HepG2 (cell line): ENCODE data around the gene LRRC4. TPM values are rescaled to one million over a fixed set of nuclear protein-coding genes. Genes with fewer than 3 reads are reported as not detected.

Experiments
- ATAC-seq: fragments of 200-7000 bp; cut with Tn5 transposase; 3 replicates; pipeline ENCODE4 v1.9.1; 2020; ENCODE audit warnings: mild to moderate bottlenecking, moderate library complexity
- BruUV-seq: library from RNA; stranded (reverse); fragments of 400-500 nt; replicated peaks from 2 replicates; lab custom pipeline; 2021; lab: Mats Ljungman, UMichigan
- CTCF ChIA-PET: fragments of 300-600 bp; formaldehyde crosslinking; extraction: SDS; loops from one replicate; lab custom pipeline; 2021; ENCODE audit warnings: low total read pairs, inconsistent platforms, low intra/inter-chr PET ratio; lab: Yijun Ruan, JAX
- POLR2A ChIA-PET: fragments of 350-600 bp; sonication (Branson Sonifier 250); formaldehyde crosslinking; loops from one replicate; lab custom pipeline; 2020; ENCODE audit warnings: antibody characterized with exemption, inconsistent platforms; lab: Yijun Ruan, JAX
- DNase-seq: peaks from one replicate; pipeline ENCODE4 v3.0.0-alpha.2; 2015; ENCODE audit warnings: low spot score
- FAIRE-seq: peaks from 3 replicates; lab custom pipeline; 2011; peaks lifted over from hg19 to GRCh38; lab: Jason Lieb, UNC
- H2AFZ ChIP-seq: one replicate; pipeline ENCODE4 v1.6.1; 2011; ENCODE audit warnings: low read length, inconsistent platforms
- H3K27ac ChIP-seq: fragments of 300-600 bp; 3 replicates; pipeline ENCODE4 v1.8.0; 2011; ENCODE audit warnings: mixed run types, mild to moderate bottlenecking, mixed read lengths, low read length, inconsistent platforms; ENCODE audit not compliant: insufficient read depth; ENCODE audit errors: extremely low read length
- H3K27me3 ChIP-seq, 2 experiments: fragments of 200-600 bp in 1 of 2; 2 replicates in 1 of 2; 3 replicates in 1 of 2; pipeline versions ENCODE4 v1.6.0 to v1.8.0; 2011; ENCODE audit warnings: low read length in 2 of 2, mild to moderate bottlenecking in 2 of 2, moderate library complexity in 2 of 2, inconsistent platforms in 1 of 2; ENCODE audit not compliant: insufficient read depth in 2 of 2, control insufficient read depth in 1 of 2
- H3K36me3 ChIP-seq, 2 experiments: fragments of 200-600 bp in 1 of 2; replicated peaks in 1 of 2; 2 replicates in 1 of 2; 3 replicates in 1 of 2; pipeline versions ENCODE4 v1.5.1 to v1.8.0; 2011; ENCODE audit warnings: low read length in 2 of 2, inconsistent platforms in 1 of 2; ENCODE audit not compliant: insufficient read depth in 2 of 2, control insufficient read depth in 1 of 2
- H3K4me1 ChIP-seq: 2 replicates; pipeline ENCODE4 v1.5.1; 2012; ENCODE audit warnings: low read length, inconsistent platforms; ENCODE audit not compliant: insufficient read depth
- H3K4me2 ChIP-seq: 2 replicates; pipeline ENCODE4 v1.6.0; 2011; ENCODE audit warnings: low read depth, low read length, inconsistent platforms
- H3K4me3 ChIP-seq, 3 experiments: fragments of 200-600 bp in 1 of 3; sonication (generic), shearing (Covaris generic) in 1 of 3; replicated peaks in 1 of 3; 2 replicates each; pipeline ENCODE4 v1.5.1; 2011 to 2016; ENCODE audit warnings: low read length in 3 of 3, inconsistent platforms in 2 of 3, low read depth in 2 of 3, mild to moderate bottlenecking in 2 of 3, control low read depth in 1 of 3, mixed read lengths in 1 of 3; ENCODE audit not compliant: insufficient read depth in 1 of 3
- H3K79me2 ChIP-seq: one replicate; pipeline ENCODE4 v1.6.1; 2011; ENCODE audit warnings: low read length, inconsistent platforms; ENCODE audit not compliant: insufficient read depth
- H3K9ac ChIP-seq: 2 replicates; pipeline ENCODE4 v1.6.0; 2011; ENCODE audit warnings: mild to moderate bottlenecking, low read depth, low read length, inconsistent platforms; ENCODE audit not compliant: insufficient read depth
- H3K9me3 ChIP-seq: 2 replicates; pipeline ENCODE4 v1.5.1; 2012; ENCODE audit warnings: mild to moderate bottlenecking, low read length
- H4K20me1 ChIP-seq: 2 replicates; pipeline ENCODE4 v1.6.0; 2011; ENCODE audit warnings: inconsistent platforms, mild to moderate bottlenecking, low read length, moderate library complexity; ENCODE audit not compliant: insufficient read depth
- FOSL2 ChIP-seq: sonication (generic); formaldehyde crosslinking; IDR thresholded peaks from 2 replicates; pipeline ENCODE4 v1.4.0; 2020; ENCODE audit warnings: missing genetic modification reagents
- NKX3-1 ChIP-seq: sonication (generic); formaldehyde crosslinking; IDR thresholded peaks from 2 replicates; pipeline ENCODE4 v1.5.0; 2020; ENCODE audit warnings: missing genetic modification reagents
- SALL2 ChIP-seq: sonication (generic); formaldehyde crosslinking; IDR thresholded peaks from 2 replicates; pipeline ENCODE4 v1.8.1; 2023; ENCODE audit warnings: mild to moderate bottlenecking, missing genetic modification reagents, inconsistent platforms
- SYNCRIP ChIP-seq: fragments of 200-400 bp; formaldehyde crosslinking; IDR thresholded peaks from 2 replicates; pipeline ENCODE4 v1.6.1; 2018; ENCODE audit warnings: mild to moderate bottlenecking, low read depth, low read length; ENCODE audit not compliant: insufficient read depth
- ZFP62 ChIP-seq: sonication (generic); formaldehyde crosslinking; IDR thresholded peaks from 2 replicates; pipeline ENCODE4 v1.4.0; 2020; ENCODE audit warnings: missing genetic modification reagents
- ZNF24 ChIP-seq: fragments of 450-650 bp; IDR thresholded peaks from 2 replicates; pipeline ENCODE4 v1.6.1; 2017; ENCODE audit warnings: antibody characterized with exemption, mild to moderate bottlenecking
- ZNF775 ChIP-seq: sonication (generic); formaldehyde crosslinking; IDR thresholded peaks from 2 replicates; pipeline ENCODE4 v1.4.0; 2020; ENCODE audit warnings: missing genetic modification reagents, mild to moderate bottlenecking, moderate library complexity, borderline replicate concordance
- ZNF879 ChIP-seq: sonication (generic); formaldehyde crosslinking; IDR thresholded peaks from 2 replicates; pipeline ENCODE4 v1.8.1; 2023; ENCODE audit warnings: missing genetic modification reagents
- WGBS: methylation state at CpG from one replicate; pipeline ENCODE4 v1.1.6; 2017; ENCODE audit warnings: low lambda C conversion rate; 5-methylcytosine and 5-hydroxymethylcytosine counted together
- in situ Hi-C: cut with HindIII; loops from 2 replicates; pipeline ENCODE4 v1.10.0; 2017; ENCODE audit warnings: low pct_unique_long_range_greater_than_20kb; ENCODE audit not compliant: extremely low pct_ligation_motif_present
- intact Hi-C: fragments of 100-400 bp; cut with micrococcal nuclease; formaldehyde crosslinking; loops from one replicate; pipeline ENCODE4 v1.10.0; 2022; ENCODE audit not compliant: unreplicated experiment
- polyA plus RNA-seq, 8 experiments: library from polyadenylated mRNA; depleted of rRNA in 3 of 8; stranded (reverse) in 7 of 8; unstranded in 1 of 8; fragments of >200 nt; fragmentation: Illumina TruSeq in 4 of 8; extraction: Trizol in 4 of 8; gene quantifications; 2 replicates each; pipeline versions ENCODE4 v1.2.1 to v1.2.3, GENCODE V29; 2011 to 2016; ENCODE audit warnings: low read depth in 4 of 8, missing spikeins in 1 of 8, mixed read lengths in 1 of 8; ENCODE audit not compliant: insufficient read depth in 1 of 8
- total RNA-seq, 5 experiments: library from RNA; depleted of rRNA; stranded (reverse); fragments of >200 nt; fragmentation: Illumina TruSeq; extraction: Trizol; gene quantifications; 2 replicates each; pipeline ENCODE4 v1.2.3, GENCODE V29; 2016; ENCODE audit warnings: low read depth in 1 of 5
- TF ChIP-seq, protein P1 (sequence below): sonication (generic); formaldehyde crosslinking; IDR thresholded peaks from 2 replicates; pipeline ENCODE4 v1.4.0; 2020; ENCODE audit warnings: mild to moderate bottlenecking, missing genetic modification reagents
- TF ChIP-seq, protein P2 (sequence below): sonication (generic); formaldehyde crosslinking; IDR thresholded peaks from 2 replicates; pipeline ENCODE4; 2020; ENCODE audit warnings: missing genetic modification reagents, mild to moderate bottlenecking, borderline replicate concordance
- TF ChIP-seq, protein P3 (sequence below): sonication (generic); formaldehyde crosslinking; IDR thresholded peaks from 2 replicates; pipeline ENCODE4 v1.5.1; 2020; ENCODE audit warnings: missing genetic modification reagents, mild to moderate bottlenecking, borderline replicate concordance
- TF ChIP-seq, protein P4 (sequence below): fragments of 450-650 bp; IDR thresholded peaks from 2 replicates; pipeline ENCODE4 v1.6.1; 2017; ENCODE audit warnings: mild to moderate bottlenecking
- TF ChIP-seq, protein P5 (sequence below): sonication (generic); formaldehyde crosslinking; IDR thresholded peaks from 2 replicates; pipeline ENCODE4 v1.8.1; 2023; ENCODE audit warnings: mild to moderate bottlenecking, missing genetic modification reagents, borderline replicate concordance
- TF ChIP-seq, protein P6 (sequence below): IDR thresholded peaks from 2 replicates; pipeline ENCODE4 v1.4.0; 2020; ENCODE audit warnings: mild to moderate bottlenecking, missing genetic modification reagents

Gene LRRC4
- total and polyA plus RNA-seq, 2 of the 13 experiments (the other 11 are each of a cell fraction or from before 2014, with no cell fraction given): not detected

DNA sequence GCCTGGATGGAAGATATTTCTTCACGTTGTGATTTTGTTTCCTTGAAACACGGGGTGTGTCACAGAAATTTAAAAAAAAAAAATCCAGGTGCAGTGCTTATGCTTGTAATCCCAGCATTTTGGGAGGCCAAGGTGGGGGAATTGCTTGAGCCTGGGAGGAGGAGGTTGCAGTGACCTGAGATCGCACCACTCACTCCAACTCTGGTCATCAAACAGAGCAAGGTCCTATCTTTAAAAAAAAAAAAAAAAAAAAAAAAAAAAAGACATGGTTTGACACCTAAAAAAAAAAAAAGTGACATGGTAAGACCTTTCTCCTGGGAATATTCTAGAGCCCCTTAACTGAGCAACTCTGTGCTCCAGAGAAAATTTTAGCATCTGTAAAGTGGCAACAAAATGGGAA lies 9.0 kb upstream of the LRRC4 start:
- Histone ChIP-seq H3K27ac (no peak overlapping the region), H3K79me2 (no peaks in the 10 kb centered on the region), H3K4me3 (no peak overlapping the region), H2AFZ (no peak overlapping the region), H3K9ac (no peak overlapping the region), H3K36me3 (peaks cover 12 to 31% of the 10 kb centered on the region in 2 experiments), H4K20me1 (no peaks in the 10 kb centered on the region; the same call in 1 of the 2 replicates), H3K27me3 (no peaks in the 10 kb centered on the region), H3K4me2 (no peak overlapping the region), H3K4me1 (no peaks in the 10 kb centered on the region), H3K9me3 (no peaks in the 10 kb centered on the region)
- ChIA-PET CTCF (no interaction called here), POLR2A (no interaction called here)
- no TSS peak for BruUV-seq
- DNase-seq (no peak), ATAC-seq (no peak), FAIRE-seq (no peak)
- in situ Hi-C loops (no loop called here), intact Hi-C loops (no loop called here)
- WGBS: 93% methylated on average over 3 of the region's 3 CpGs
- TF ChIP-seq SYNCRIP (no peak), ZFP62 (CRISPR knock-in tag) (no peak), ZNF775 (CRISPR knock-in tag) (no peak), NKX3-1 (CRISPR knock-in tag) (no peak), ZNF24 (no peak), SALL2 (CRISPR knock-in tag) (no peak), ZNF879 (no peak), FOSL2 (CRISPR knock-in tag) (no peak)
- TF ChIP-seq, protein P1, sequence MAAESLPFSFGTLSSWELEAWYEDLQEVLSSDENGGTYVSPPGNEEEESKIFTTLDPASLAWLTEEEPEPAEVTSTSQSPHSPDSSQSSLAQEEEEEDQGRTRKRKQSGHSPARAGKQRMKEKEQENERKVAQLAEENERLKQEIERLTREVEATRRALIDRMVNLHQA: no peak
- TF ChIP-seq, protein P2, sequence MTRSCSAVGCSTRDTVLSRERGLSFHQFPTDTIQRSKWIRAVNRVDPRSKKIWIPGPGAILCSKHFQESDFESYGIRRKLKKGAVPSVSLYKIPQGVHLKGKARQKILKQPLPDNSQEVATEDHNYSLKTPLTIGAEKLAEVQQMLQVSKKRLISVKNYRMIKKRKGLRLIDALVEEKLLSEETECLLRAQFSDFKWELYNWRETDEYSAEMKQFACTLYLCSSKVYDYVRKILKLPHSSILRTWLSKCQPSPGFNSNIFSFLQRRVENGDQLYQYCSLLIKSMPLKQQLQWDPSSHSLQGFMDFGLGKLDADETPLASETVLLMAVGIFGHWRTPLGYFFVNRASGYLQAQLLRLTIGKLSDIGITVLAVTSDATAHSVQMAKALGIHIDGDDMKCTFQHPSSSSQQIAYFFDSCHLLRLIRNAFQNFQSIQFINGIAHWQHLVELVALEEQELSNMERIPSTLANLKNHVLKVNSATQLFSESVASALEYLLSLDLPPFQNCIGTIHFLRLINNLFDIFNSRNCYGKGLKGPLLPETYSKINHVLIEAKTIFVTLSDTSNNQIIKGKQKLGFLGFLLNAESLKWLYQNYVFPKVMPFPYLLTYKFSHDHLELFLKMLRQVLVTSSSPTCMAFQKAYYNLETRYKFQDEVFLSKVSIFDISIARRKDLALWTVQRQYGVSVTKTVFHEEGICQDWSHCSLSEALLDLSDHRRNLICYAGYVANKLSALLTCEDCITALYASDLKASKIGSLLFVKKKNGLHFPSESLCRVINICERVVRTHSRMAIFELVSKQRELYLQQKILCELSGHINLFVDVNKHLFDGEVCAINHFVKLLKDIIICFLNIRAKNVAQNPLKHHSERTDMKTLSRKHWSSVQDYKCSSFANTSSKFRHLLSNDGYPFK (CRISPR knock-in tag): no peak
- TF ChIP-seq, protein P3, sequence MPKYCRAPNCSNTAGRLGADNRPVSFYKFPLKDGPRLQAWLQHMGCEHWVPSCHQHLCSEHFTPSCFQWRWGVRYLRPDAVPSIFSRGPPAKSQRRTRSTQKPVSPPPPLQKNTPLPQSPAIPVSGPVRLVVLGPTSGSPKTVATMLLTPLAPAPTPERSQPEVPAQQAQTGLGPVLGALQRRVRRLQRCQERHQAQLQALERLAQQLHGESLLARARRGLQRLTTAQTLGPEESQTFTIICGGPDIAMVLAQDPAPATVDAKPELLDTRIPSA: no peak
- TF ChIP-seq, protein P4, sequence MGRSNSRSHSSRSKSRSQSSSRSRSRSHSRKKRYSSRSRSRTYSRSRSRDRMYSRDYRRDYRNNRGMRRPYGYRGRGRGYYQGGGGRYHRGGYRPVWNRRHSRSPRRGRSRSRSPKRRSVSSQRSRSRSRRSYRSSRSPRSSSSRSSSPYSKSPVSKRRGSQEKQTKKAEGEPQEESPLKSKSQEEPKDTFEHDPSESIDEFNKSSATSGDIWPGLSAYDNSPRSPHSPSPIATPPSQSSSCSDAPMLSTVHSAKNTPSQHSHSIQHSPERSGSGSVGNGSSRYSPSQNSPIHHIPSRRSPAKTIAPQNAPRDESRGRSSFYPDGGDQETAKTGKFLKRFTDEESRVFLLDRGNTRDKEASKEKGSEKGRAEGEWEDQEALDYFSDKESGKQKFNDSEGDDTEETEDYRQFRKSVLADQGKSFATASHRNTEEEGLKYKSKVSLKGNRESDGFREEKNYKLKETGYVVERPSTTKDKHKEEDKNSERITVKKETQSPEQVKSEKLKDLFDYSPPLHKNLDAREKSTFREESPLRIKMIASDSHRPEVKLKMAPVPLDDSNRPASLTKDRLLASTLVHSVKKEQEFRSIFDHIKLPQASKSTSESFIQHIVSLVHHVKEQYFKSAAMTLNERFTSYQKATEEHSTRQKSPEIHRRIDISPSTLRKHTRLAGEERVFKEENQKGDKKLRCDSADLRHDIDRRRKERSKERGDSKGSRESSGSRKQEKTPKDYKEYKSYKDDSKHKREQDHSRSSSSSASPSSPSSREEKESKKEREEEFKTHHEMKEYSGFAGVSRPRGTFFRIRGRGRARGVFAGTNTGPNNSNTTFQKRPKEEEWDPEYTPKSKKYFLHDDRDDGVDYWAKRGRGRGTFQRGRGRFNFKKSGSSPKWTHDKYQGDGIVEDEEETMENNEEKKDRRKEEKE: no peak
- TF ChIP-seq, protein P5, sequence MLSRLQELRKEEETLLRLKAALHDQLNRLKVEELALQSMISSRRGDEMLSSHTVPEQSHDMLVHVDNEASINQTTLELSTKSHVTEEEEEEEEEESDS: no peak
- TF ChIP-seq, protein P6, sequence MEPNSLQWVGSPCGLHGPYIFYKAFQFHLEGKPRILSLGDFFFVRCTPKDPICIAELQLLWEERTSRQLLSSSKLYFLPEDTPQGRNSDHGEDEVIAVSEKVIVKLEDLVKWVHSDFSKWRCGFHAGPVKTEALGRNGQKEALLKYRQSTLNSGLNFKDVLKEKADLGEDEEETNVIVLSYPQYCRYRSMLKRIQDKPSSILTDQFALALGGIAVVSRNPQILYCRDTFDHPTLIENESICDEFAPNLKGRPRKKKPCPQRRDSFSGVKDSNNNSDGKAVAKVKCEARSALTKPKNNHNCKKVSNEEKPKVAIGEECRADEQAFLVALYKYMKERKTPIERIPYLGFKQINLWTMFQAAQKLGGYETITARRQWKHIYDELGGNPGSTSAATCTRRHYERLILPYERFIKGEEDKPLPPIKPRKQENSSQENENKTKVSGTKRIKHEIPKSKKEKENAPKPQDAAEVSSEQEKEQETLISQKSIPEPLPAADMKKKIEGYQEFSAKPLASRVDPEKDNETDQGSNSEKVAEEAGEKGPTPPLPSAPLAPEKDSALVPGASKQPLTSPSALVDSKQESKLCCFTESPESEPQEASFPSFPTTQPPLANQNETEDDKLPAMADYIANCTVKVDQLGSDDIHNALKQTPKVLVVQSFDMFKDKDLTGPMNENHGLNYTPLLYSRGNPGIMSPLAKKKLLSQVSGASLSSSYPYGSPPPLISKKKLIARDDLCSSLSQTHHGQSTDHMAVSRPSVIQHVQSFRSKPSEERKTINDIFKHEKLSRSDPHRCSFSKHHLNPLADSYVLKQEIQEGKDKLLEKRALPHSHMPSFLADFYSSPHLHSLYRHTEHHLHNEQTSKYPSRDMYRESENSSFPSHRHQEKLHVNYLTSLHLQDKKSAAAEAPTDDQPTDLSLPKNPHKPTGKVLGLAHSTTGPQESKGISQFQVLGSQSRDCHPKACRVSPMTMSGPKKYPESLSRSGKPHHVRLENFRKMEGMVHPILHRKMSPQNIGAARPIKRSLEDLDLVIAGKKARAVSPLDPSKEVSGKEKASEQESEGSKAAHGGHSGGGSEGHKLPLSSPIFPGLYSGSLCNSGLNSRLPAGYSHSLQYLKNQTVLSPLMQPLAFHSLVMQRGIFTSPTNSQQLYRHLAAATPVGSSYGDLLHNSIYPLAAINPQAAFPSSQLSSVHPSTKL (CRISPR knock-in tag): no peak
